ENCODE data around the gene KHDC1L.

KHDC1L gene

DNA sequence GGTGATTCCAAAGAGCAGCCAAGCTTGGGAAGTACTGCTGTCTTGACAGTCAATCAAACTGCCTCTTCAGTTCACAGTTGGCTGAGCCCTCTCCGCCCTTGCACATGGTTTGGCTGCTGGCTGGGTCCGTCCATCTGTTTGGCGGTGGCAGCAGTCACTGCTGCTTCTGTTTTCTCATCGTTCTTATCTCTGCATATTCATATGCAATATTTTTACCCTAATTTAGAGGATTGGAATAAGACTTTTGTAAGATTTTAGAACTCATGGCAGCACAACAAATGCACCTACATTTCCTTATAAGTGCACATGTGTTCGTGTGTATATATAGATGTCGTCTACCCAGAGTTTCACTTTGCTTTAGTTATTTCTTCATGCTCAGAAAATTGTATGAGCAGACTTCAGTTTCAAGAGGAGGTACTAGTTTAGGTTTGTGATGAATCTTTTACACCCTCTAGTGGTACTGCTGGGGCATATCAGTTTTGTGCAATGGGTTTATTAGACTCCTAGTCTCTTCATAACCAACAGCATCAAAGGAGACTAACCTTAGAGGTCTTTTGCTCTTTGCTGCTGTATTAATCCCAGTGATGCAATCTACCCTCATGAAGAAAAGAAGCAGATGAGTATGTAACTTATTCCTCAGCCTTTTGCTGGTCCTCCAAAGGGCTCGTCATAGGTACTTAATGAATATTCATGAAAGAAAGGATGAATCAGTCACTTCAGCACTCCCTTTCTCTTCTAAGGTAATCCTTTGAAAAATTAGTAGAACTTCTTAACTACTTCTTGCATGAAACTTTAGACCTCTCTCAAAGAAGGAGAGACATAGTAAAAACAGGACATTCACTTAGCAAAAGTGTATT, 44.3 kb downstream of the KHDC1L start:
- TF ChIP-seq POLR2AphosphoS5 (IDR thresholded peaks at IDR 0.05; ENCODE audit: low read depth, low read length) (no peak), POLR2A (IDR thresholded peaks at IDR 0.05; ENCODE audit: low read depth, low read length) (no peak), POU2F2 (IDR thresholded peaks at IDR 0.05; ENCODE audit: low read depth, low read length) (no peak), TAF1 (IDR thresholded peaks at IDR 0.05; ENCODE audit: low read depth, low read length) (no peak), PAX5 (IDR thresholded peaks at IDR 0.05; ENCODE audit: insufficient read depth, low read length, severe bottlenecking) (no peak), SPI1 (IDR thresholded peaks at IDR 0.05; ENCODE audit: low read depth, low read length) (no peak)
- DNase-seq (ENCODE audit: insufficient read length, low spot score) (no peak), FAIRE-seq (peak; percentile 96)

DNA sequence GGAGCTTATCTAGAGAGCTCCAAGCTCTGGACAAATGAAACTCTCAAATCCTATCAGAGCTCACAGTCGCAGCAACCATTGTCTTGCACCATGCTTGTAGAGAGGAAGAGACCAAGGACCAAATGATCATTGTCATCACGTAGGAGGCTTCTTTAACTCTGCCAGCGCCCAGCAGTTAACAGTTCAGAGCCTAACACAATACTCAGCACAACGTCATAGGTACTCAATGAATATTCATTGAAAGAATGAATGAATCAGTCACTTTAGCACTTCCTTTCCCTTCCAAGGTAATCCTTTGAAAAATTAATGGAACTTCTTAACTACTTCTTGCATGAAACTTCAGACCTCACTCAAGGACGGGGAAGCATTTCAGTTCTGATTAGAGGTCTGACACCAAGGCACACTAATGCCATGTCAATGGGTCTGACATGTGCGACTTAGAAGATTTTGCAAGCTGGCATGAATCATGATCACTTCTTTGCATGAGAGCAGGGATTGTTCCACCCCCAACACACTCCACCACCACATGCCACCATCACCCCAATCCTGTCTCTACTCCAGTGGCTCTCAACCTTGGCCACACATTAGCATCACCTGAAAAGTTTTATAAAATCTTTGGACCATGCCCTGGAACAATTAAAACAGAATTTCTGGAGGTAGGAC, 45.1 kb downstream of the KHDC1L start:
- DNase-seq (ENCODE audit: insufficient read length, low spot score), result no peak
- TF ChIP-seq TAF1 (IDR thresholded peaks at IDR 0.05; ENCODE audit: low read depth, low read length) (no peak), POU2F2 (IDR thresholded peaks at IDR 0.05; ENCODE audit: low read depth, low read length) (no peak), POLR2A (IDR thresholded peaks at IDR 0.05; ENCODE audit: low read depth, low read length) (no peak), SPI1 (IDR thresholded peaks at IDR 0.05; ENCODE audit: low read depth, low read length) (no peak), PAX5 (IDR thresholded peaks at IDR 0.05; ENCODE audit: insufficient read depth, low read length, severe bottlenecking) (no peak), POLR2AphosphoS5 (IDR thresholded peaks at IDR 0.05; ENCODE audit: low read depth, low read length) (no peak)
- peak; percentile 64 for FAIRE-seq

GRCh38 chr6:73177221-73177944, 47.9 kb downstream of the KHDC1L start:
- no peak for TF ChIP-seq SPI1 (IDR thresholded peaks at IDR 0.05; ENCODE audit: low read depth, low read length)
- peak; percentile 85; the same call in 1 of the 2 replicates for TF ChIP-seq POU2F2 (IDR thresholded peaks at IDR 0.05; ENCODE audit: low read depth, low read length)
- DNase-seq (ENCODE audit: insufficient read length, low spot score) (no peak), FAIRE-seq (peak; percentile 60)

DNA sequence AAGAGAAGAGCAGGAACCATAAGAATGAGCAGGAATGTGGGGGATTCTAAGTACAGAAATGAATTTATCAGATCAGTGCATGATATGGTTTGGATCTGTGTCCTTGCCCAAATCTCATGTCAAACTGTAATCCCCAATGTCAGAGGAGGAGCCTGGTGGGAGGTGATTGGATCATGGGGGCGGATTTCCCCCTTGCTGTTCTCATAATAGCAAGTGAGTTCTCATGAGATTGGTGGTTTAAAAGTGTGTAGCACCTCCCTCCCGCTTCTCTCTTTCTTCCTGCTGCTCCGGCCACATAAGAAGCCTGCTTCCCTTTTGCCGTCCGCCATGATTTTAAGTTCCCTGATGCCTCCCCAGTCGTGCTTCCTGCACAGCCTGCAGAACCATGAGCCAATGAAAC, 49.2 kb downstream of the KHDC1L start:
- no peak for TF ChIP-seq POLR2AphosphoS5 (IDR thresholded peaks at IDR 0.05; ENCODE audit: low read depth, low read length)
- TF ChIP-seq POLR2A (IDR thresholded peaks at IDR 0.05; ENCODE audit: low read depth, low read length), result no peak
- no peak for TF ChIP-seq PAX5 (IDR thresholded peaks at IDR 0.05; ENCODE audit: insufficient read depth, low read length, severe bottlenecking)
- no peak for TF ChIP-seq SPI1 (IDR thresholded peaks at IDR 0.05; ENCODE audit: low read depth, low read length)
- no peak for TF ChIP-seq TAF1 (IDR thresholded peaks at IDR 0.05; ENCODE audit: low read depth, low read length)
- TF ChIP-seq POU2F2 (IDR thresholded peaks at IDR 0.05; ENCODE audit: low read depth, low read length), result no peak
- no peak for DNase-seq (ENCODE audit: insufficient read length, low spot score)
- no peak for FAIRE-seq

GRCh38 chr6:73174646-73175045, 50.6 kb downstream of the KHDC1L start:
- DNase-seq (ENCODE audit: insufficient read length, low spot score), result no peak
- TF ChIP-seq POLR2A (IDR thresholded peaks at IDR 0.05; ENCODE audit: low read depth, low read length) (no peak), POU2F2 (IDR thresholded peaks at IDR 0.05; ENCODE audit: low read depth, low read length) (no peak), SPI1 (IDR thresholded peaks at IDR 0.05; ENCODE audit: low read depth, low read length) (no peak), PAX5 (IDR thresholded peaks at IDR 0.05; ENCODE audit: insufficient read depth, low read length, severe bottlenecking) (no peak), TAF1 (IDR thresholded peaks at IDR 0.05; ENCODE audit: low read depth, low read length) (no peak), POLR2AphosphoS5 (IDR thresholded peaks at IDR 0.05; ENCODE audit: low read depth, low read length) (no peak)
- FAIRE-seq, result no peak
